ENCODE data around the gene AZIN2. TPM values are rescaled to one million over a fixed set of nuclear protein-coding genes. Genes with fewer than 3 reads are reported as not detected.

Gene AZIN2
- polyA plus RNA-seq, 2 of the 4 experiments (the other 2 are of a cell fraction) = 1.6 to 1.9 TPM

GRCh38 chr1:33140153-33141149, 59.5 kb downstream of the AZIN2 start (continued):
- TF ChIP-seq ESRRA (IDR thresholded peaks at IDR 0.05; ENCODE audit: borderline replicate concordance, low read length) (no peak), JUN (IDR thresholded peaks at IDR 0.05) (no peak), RAD21 (conservative IDR thresholded peaks at IDR 0.05 in 1 of 2, IDR thresholded peaks at IDR 0.05 in 1 of 2) (no peak), MYC (IDR thresholded peaks at IDR 0.05; ENCODE audit: borderline replicate concordance, low read length) (no peak), HEYL (CRISPR knock-in tag; IDR thresholded peaks at IDR 0.05) (no peak), USF2 (IDR thresholded peaks at IDR 0.05) (no peak)

DNA sequence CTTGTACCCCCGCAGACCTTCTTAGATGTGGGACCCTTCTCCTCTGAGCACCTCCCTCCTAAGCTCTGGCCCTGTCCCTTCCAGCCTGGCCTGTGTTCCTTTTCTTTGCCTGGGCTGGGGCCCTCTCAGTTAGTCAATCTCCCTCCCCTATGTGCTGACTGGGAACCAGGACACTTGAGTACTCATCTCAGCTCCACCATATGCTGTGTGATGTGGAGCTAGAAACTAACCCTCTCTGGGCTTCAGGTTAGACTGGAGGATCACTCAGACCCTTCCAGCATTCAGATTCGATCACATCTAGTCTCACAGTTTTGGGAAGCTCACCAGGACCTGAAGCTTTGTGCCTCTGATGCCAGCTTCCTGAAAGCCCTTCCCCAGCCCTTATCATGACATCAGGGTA, 60.3 kb downstream of the AZIN2 start:
- DNase-seq (ENCODE audit: low read depth in 1 of 2, low spot score in 1 of 2) (no peak), FAIRE-seq (no peak), ATAC-seq (no peak)
- H3K4me3 ChIP-seq = no peak overlapping the region
- H3K4me2 ChIP-seq = no peak overlapping the region
- WGBS (ENCODE audit: missing lambda C conversion rate) = 29% methylated on average over 1 of the region's 2 CpGs
- H3K4me1 ChIP-seq = no peaks in the 10 kb centered on the region
- no peak overlapping the region for H3K27ac ChIP-seq
- H3K9me3 ChIP-seq = no peaks in the 10 kb centered on the region
- TF ChIP-seq ZSCAN20 (CRISPR knock-in tag; IDR thresholded peaks at IDR 0.05) = no peak
- TF ChIP-seq RFX5 (IDR thresholded peaks at IDR 0.05) = no peak
- peak; percentile 6 for TF ChIP-seq ZFP36 (IDR thresholded peaks at IDR 0.05; ENCODE audit: borderline replicate concordance, partially characterized antibody)
- CTCF ChIA-PET = interaction anchor here (0.5 to 1.9 kb wide), 2 partner anchors 14 to 621 kb away, joined by 3 to 8 read pairs; no protein-coding TSS in a partner anchor
- POLR2A ChIA-PET = no interaction called here

DNA sequence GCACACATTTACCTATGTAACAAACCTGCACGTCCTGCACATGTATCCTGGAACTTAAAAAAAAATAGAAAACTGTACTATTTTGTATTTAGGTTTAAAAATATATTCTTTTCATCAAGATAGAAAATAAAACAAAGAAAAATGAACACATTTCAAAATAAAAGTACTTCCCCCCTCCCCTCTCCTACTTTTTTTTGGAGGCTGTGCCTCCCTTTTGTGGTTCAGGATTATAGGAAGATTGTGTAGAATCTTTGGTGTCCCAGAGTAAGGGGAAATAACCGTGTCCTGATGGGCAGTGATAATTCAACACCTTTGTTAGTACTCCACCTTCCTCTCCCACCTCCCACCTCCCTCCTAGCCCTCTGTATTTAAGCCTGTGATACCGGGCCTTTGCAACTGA, 60.8 kb downstream of the AZIN2 start:
- no peak for FAIRE-seq
- H3K4me3 ChIP-seq = no peak overlapping the region
- H3K27ac ChIP-seq = no peak overlapping the region
- no peak for DNase-seq (ENCODE audit: low read depth in 1 of 2, low spot score in 1 of 2)
- no peaks in the 10 kb centered on the region for H3K4me1 ChIP-seq
- 48% methylated on average over 3 of the region's 3 CpGs for WGBS (ENCODE audit: missing lambda C conversion rate)
- ChIA-PET CTCF (interaction anchor here (0.5 to 1.9 kb wide), 4 partner anchors 15 to 621 kb away, joined by 3 to 8 read pairs (median 3); no protein-coding TSS in a partner anchor), POLR2A (no interaction called here)
- H3K4me2 ChIP-seq = no peak overlapping the region
- TF ChIP-seq EHF (CRISPR knock-in tag; IDR thresholded peaks at IDR 0.05) (no peak), NFE2L2 (conservative IDR thresholded peaks at IDR 0.05; ENCODE audit: low read length) (no peak), RAD21 (conservative IDR thresholded peaks at IDR 0.05 in 1 of 2, IDR thresholded peaks at IDR 0.05 in 1 of 2) (no peak), PBX3 (IDR thresholded peaks at IDR 0.05) (no peak), CBX2 (IDR thresholded peaks at IDR 0.05; ENCODE audit: borderline replicate concordance, low read depth) (no peak), RFX5 (IDR thresholded peaks at IDR 0.05) (no peak), MYC (IDR thresholded peaks at IDR 0.05; ENCODE audit: borderline replicate concordance, low read length) (no peak), JUNB (IDR thresholded peaks at IDR 0.05) (no peak), BHLHE40 (IDR thresholded peaks at IDR 0.05; ENCODE audit: low read depth, low read length) (no peak), HOXB13 (CRISPR knock-in tag; IDR thresholded peaks at IDR 0.05; ENCODE audit: low read depth) (no peak), PHF8 (IDR thresholded peaks at IDR 0.05; ENCODE audit: borderline replicate concordance, low read depth) (no peak), HEYL (CRISPR knock-in tag; IDR thresholded peaks at IDR 0.05) (no peak), HOXB5 (CRISPR knock-in tag; IDR thresholded peaks at IDR 0.05) (no peak), ESRRA (IDR thresholded peaks at IDR 0.05; ENCODE audit: borderline replicate concordance, low read length) (no peak)
- TF ChIP-seq, protein P1, sequence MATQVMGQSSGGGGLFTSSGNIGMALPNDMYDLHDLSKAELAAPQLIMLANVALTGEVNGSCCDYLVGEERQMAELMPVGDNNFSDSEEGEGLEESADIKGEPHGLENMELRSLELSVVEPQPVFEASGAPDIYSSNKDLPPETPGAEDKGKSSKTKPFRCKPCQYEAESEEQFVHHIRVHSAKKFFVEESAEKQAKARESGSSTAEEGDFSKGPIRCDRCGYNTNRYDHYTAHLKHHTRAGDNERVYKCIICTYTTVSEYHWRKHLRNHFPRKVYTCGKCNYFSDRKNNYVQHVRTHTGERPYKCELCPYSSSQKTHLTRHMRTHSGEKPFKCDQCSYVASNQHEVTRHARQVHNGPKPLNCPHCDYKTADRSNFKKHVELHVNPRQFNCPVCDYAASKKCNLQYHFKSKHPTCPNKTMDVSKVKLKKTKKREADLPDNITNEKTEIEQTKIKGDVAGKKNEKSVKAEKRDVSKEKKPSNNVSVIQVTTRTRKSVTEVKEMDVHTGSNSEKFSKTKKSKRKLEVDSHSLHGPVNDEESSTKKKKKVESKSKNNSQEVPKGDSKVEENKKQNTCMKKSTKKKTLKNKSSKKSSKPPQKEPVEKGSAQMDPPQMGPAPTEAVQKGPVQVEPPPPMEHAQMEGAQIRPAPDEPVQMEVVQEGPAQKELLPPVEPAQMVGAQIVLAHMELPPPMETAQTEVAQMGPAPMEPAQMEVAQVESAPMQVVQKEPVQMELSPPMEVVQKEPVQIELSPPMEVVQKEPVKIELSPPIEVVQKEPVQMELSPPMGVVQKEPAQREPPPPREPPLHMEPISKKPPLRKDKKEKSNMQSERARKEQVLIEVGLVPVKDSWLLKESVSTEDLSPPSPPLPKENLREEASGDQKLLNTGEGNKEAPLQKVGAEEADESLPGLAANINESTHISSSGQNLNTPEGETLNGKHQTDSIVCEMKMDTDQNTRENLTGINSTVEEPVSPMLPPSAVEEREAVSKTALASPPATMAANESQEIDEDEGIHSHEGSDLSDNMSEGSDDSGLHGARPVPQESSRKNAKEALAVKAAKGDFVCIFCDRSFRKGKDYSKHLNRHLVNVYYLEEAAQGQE (IDR thresholded peaks at IDR 0.05) = no peak
- ATAC-seq = no peak
- no peaks in the 10 kb centered on the region for H3K9me3 ChIP-seq
